Heart left ventricle (tissue), 16 donors: ENCODE measurements around the gene FAF1. TPM values are rescaled to one million over a fixed set of nuclear protein-coding genes. Genes with fewer than 3 reads are reported as not detected.

ENCODE experiments used
- ATAC-seq, 4 donors: fragments of 200-7000 bp; cut with Tn5 transposase; one replicate each; pipeline ENCODE4 v1.9.1; 2020 to 2022; ENCODE audit warnings: moderate library complexity in 4 of 4, mild to moderate bottlenecking in 3 of 4, moderate number of reproducible peaks in 1 of 4
- DNase-seq, 5 donors: peaks; one replicate each; pipeline ENCODE4 v3.0.0-alpha.2; 2020
- H3K27ac ChIP-seq, 12 donors: fragments of 200-600 bp; sonication (generic) in 4 of 12; one replicate each; pipeline versions ENCODE4 v1.5.0 to v1.8.0; 2016 to 2022; ENCODE audit warnings: mild to moderate bottlenecking in 2 of 12
- H3K27me3 ChIP-seq, 9 donors: fragments of 200-600 bp; sonication (generic) in 2 of 9; one replicate each; pipeline versions ENCODE4 v1.5.1 to v1.8.0; 2016 to 2022; ENCODE audit warnings: mild to moderate bottlenecking in 3 of 9
- H3K36me3 ChIP-seq, 9 donors: fragments of 200-600 bp; sonication (generic) in 2 of 9; one replicate each; pipeline versions ENCODE4 v1.5.0 to v1.8.0; 2018 to 2022; ENCODE audit warnings: mild to moderate bottlenecking in 2 of 9
- H3K4me1 ChIP-seq, 12 donors: fragments of 200-600 bp; sonication (generic) in 4 of 12; one replicate each; pipeline versions ENCODE4 v1.5.0 to v1.8.0; 2016 to 2022; ENCODE audit warnings: mild to moderate bottlenecking in 3 of 12
- H3K4me3 ChIP-seq, 12 donors: fragments of 200-600 bp; sonication (generic) in 4 of 12; one replicate each; pipeline versions ENCODE4 v1.5.0 to v1.8.0; 2017 to 2022; ENCODE audit warnings: mild to moderate bottlenecking in 9 of 12, moderate library complexity in 4 of 12
- H3K9me3 ChIP-seq, 12 donors: fragments of 200-600 bp; sonication (generic) in 4 of 12; one replicate each; pipeline versions ENCODE4 v1.5.0 to v1.8.0; 2016 to 2022; ENCODE audit warnings: mild to moderate bottlenecking in 1 of 12
- CTCF ChIP-seq, 12 donors: fragments of 200-600 bp; sonication (generic) in 4 of 12; IDR thresholded peaks; one replicate each; pipeline versions ENCODE4 v1.5.0 to v1.8.0; 2018 to 2022; ENCODE audit warnings: antibody characterized with exemption in 12 of 12, mild to moderate bottlenecking in 5 of 12
- POLR2A ChIP-seq, 2 donors: fragments of 450-650 bp; IDR thresholded peaks; one replicate each; pipeline ENCODE4 v1.6.1; 2017; ENCODE audit warnings: antibody characterized with exemption in 2 of 2, mild to moderate bottlenecking in 2 of 2, moderate library complexity in 2 of 2
- WGBS, 4 donors: extraction: QIAGEN DNeasy Blood & Tissue Kit in 2 of 4; methylation state at CpG; one replicate each; pipeline versions ENCODE4 v1.1.5 to v1.1.7; 2013 to 2018; 5-methylcytosine and 5-hydroxymethylcytosine counted together
- intact Hi-C, 10 donors: fragments of 100-400 bp; cut with DNase I; formaldehyde crosslinking; loops; one replicate each; pipeline versions ENCODE4 v1.11.1 to v1.14.2; 2022
- polyA plus RNA-seq, 2 donors: library from polyadenylated mRNA; stranded (reverse); fragments of 200-250 nt; gene quantifications; one replicate each; pipeline ENCODE4 v1.2.3, GENCODE V29; 2013
- total RNA-seq, 9 donors: library from RNA; depleted of rRNA in 2 of 9; stranded (reverse); fragments of >200 nt in 2 of 9; fragmentation: NEBNext Ultra II Directional in 3 of 9; extraction: Animal tissue kit (Norgen Biotek cat#: 25700) in 3 of 9; gene quantifications; one replicate each; pipeline versions ENCODE4 v1.1.0 to v1.2.4, GENCODE V29; 2016 to 2023
- donor health status: ischemic (EF 13 %, LVEDD 7.1; RV severe dilation, severe dysfunction).
- donor health status: healthy with polysubstance abuse.
- donor health status: DM: no; HTN: yes; CAD: no.
- donor health status: DM: no; HTN: no; CAD: no.
- donor health status: ischemic (EF 25% LVEDD 6.9; RV normal size, moderate dysfunction).
- donor health status: ischemic (EF 25% LVEDD 5.7; RV mildly dilated, moderate dysfunction).
- donor health status: healthy.
- donor health status: DM: yes; HTN: yes; CAD: no.
- donor health status: ischemic (EF 35%, LVEDD 5.7; RV mildly dilated, moderate dysfunction).
- donor health status: nonischemic (EF 11% LVEDD 7.7; RV severe dilation, severe dysfunction).
- donor health status: DM: yes; HTN: yes; CAD: no.
- donor health status: PGD.
- donor health status: ischemic (EF 29% LVEDD 5.4; RV normal size, mild dysfunction).
- donor health status: nonischemic (EF 23%, LVEDD 6.1; RV moderate dilation, normal function).

FAF1 gene
- total and polyA plus RNA-seq, 11 donors, result 41.0 to 112 (median 81.3) TPM

- intact Hi-C loops, result loop anchor here in 5 of 10 donors (2.0 to 10.0 kb wide), 4 partner anchors 36 to 254 kb away; no protein-coding TSS in a partner anchor
- 87 to 95% (median 93%) methylated on average over 6 of the region's 6 CpGs for WGBS, 4 donors
Measured at GRCh38 chr1:50930965-50931737, 28.9 kb downstream of the FAF1 start.

GRCh38 chr1:50930193-50930592 is 29.9 kb downstream of the FAF1 start:
- peaks cover 0 to 14% (median 1%) of the 10 kb centered on the region in 12 donors for H3K4me1 ChIP-seq
- H3K9me3 ChIP-seq, result peaks cover 0 to 5% (median 0%) of the 10 kb centered on the region in 12 donors
- H3K27me3 ChIP-seq, result no peaks in the 10 kb centered on the region
- intact Hi-C loops, result loop anchor here in 5 of 10 donors (2.0 to 10.0 kb wide), 4 partner anchors 37 to 255 kb away; no protein-coding TSS in a partner anchor
- H3K27ac ChIP-seq, result no peak overlapping the region
- DNase-seq (no peak), ATAC-seq (no peak)
- TF ChIP-seq CTCF (IDR thresholded peaks at IDR 0.05), result no peak
- TF ChIP-seq POLR2A (IDR thresholded peaks at IDR 0.05), result no peak
- H3K36me3 ChIP-seq, result peaks cover 0 to 3% (median 0%) of the 10 kb centered on the region in 9 donors
- H3K4me3 ChIP-seq, result no peak overlapping the region

More at GRCh38 chr1:50930965-50931737, 28.9 kb downstream of the FAF1 start:
- H3K4me1 ChIP-seq, result peaks cover 0 to 14% (median 2%) of the 10 kb centered on the region in 12 donors
- ATAC-seq, result no peak
- peaks cover 0 to 5% (median 0%) of the 10 kb centered on the region in 12 donors for H3K9me3 ChIP-seq
- no peaks in the 10 kb centered on the region for H3K27me3 ChIP-seq
- H3K36me3 ChIP-seq, result peaks cover 0 to 3% (median 0%) of the 10 kb centered on the region in 9 donors
- no peak for DNase-seq
- no peak for TF ChIP-seq POLR2A (IDR thresholded peaks at IDR 0.05)
- no peak for TF ChIP-seq CTCF (IDR thresholded peaks at IDR 0.05)
- H3K4me3 ChIP-seq, result no peak overlapping the region
- H3K27ac ChIP-seq, result no peak overlapping the region

- 46 to 59% (median 53%) methylated on average over 2 of the region's 2 CpGs for WGBS, 4 donors
- TF ChIP-seq CTCF (IDR thresholded peaks at IDR 0.05), result peak; percentile 39 to 71 (median 53)
- TF ChIP-seq POLR2A (IDR thresholded peaks at IDR 0.05), result no peak
- intact Hi-C loops, result loop anchor here in 8 of 10 donors (2.0 to 10.0 kb wide), 8 partner anchors 113 to 263 kb away; no protein-coding TSS in a partner anchor
- H3K4me1 ChIP-seq, result peaks cover 0 to 14% (median 1%) of the 10 kb centered on the region in 12 donors
- ATAC-seq (no peak), DNase-seq (no peak)
- H3K9me3 ChIP-seq, result peaks cover 0 to 5% (median 0%) of the 10 kb centered on the region in 12 donors
- H3K27ac ChIP-seq, result no peak overlapping the region
- H3K36me3 ChIP-seq, result peaks cover 0 to 3% (median 0%) of the 10 kb centered on the region in 9 donors
- H3K4me3 ChIP-seq, result no peak overlapping the region
- H3K27me3 ChIP-seq, result no peaks in the 10 kb centered on the region
Measured at GRCh38 chr1:50929376-50929958, 30.6 kb downstream of the FAF1 start.

GRCh38 chr1:50923564-50923963 is 36.5 kb downstream of the FAF1 start:
- no peaks in the 10 kb centered on the region for H3K27me3 ChIP-seq
- TF ChIP-seq CTCF (IDR thresholded peaks at IDR 0.05) (no peak), POLR2A (IDR thresholded peaks at IDR 0.05) (no peak)
- intact Hi-C loops, result loop anchor here in 3 of 10 donors (10.0 kb wide), 3 partner anchors 121 to 261 kb away; no protein-coding TSS in a partner anchor
- no peaks in the 10 kb centered on the region for H3K4me1 ChIP-seq
- H3K9me3 ChIP-seq, result peaks cover 0 to 33% (median 0%) of the 10 kb centered on the region in 12 donors
- H3K4me3 ChIP-seq, result no peak overlapping the region
- DNase-seq, result no peak
- 95 to 99% (median 96%) methylated on average over 1 of the region's 1 CpG for WGBS, 4 donors
- no peak for ATAC-seq
- H3K36me3 ChIP-seq, result peaks cover 0 to 3% (median 0%) of the 10 kb centered on the region in 9 donors
- H3K27ac ChIP-seq, result no peak overlapping the region
